H1 (cell line): ENCODE results near the gene BCAS4. TPM values are rescaled to one million over a fixed set of nuclear protein-coding genes. Genes with fewer than 3 reads are reported as not detected.

Experiments used
- E2F6 ChIP-seq: IDR thresholded peaks from 2 replicates; pipeline ENCODE4 v1.6.1; 2012; ENCODE audit warnings: inconsistent platforms
- RNF2 ChIP-seq: fragments of 200-900, 300-1000 bp; sonication (generic); IDR thresholded peaks from 2 replicates; pipeline ENCODE4 v1.7.1; 2016; ENCODE audit warnings: borderline replicate concordance, low read depth, mild to moderate bottlenecking, antibody characterized with exemption, low read length; ENCODE audit not compliant: poor library complexity, severe bottlenecking; ENCODE audit errors: missing control alignments
- polyA plus RNA-seq, 7 experiments: library from polyadenylated mRNA; depleted of rRNA in 3 of 7; stranded (reverse) in 5 of 7; unstranded in 2 of 7; fragments of >200 nt in 5 of 7; fragments of 200-250 nt in 2 of 7; gene quantifications; 1 replicate in 5 of 7; 2 replicates in 1 of 7; 4 replicates in 1 of 7; pipeline versions ENCODE4 v1.2.1 to v1.2.3, GENCODE V29; 2011 to 2013; ENCODE audit warnings: missing spikeins in 2 of 7, mixed read lengths in 2 of 7
- total RNA-seq: library from RNA; stranded (reverse); fragmentation: NEBNext Ultra II Directional; extraction: Animal tissue kit (Norgen Biotek cat#: 25700); gene quantifications from 2 replicates; pipeline ENCODE4 v1.2.1, GENCODE V29; 2021

BCAS4 gene
- total and polyA plus RNA-seq, 2 of the 8 experiments (the other 6 are each of a cell fraction or from before 2014, with no cell fraction given), result 21.2 to 23.6 TPM

GRCh38 chr20:50824137-50824536 lies 29.3 kb downstream of the BCAS4 start (continued):
- TF ChIP-seq E2F6 (no peak), RNF2 (no peak)
